Measurements from ENCODE around the gene TET3. TPM values are rescaled to one million over a fixed set of nuclear protein-coding genes. Genes with fewer than 3 reads are reported as not detected.

Gene TET3
- total and polyA plus RNA-seq, 2 of the 8 experiments (the other 6 are each of a cell fraction or from before 2014, with no cell fraction given) = 4.5 to 21.1 TPM

- TF ChIP-seq CHD7 (IDR thresholded peaks at IDR 0.05; ENCODE audit: insufficient replicate concordance, low read length) (no peak), TCF12 (IDR thresholded peaks at IDR 0.05; ENCODE audit: low read depth, low read length) (no peak)
Measured at GRCh38 chr2:73952499-73953446, 31.9 kb upstream of the TET3 start (continued).

All from H1 (cell line).